Neural cell (in vitro differentiated cells): Measurements from ENCODE around the gene ACIN1. TPM values are rescaled to one million over a fixed set of nuclear protein-coding genes. Genes with fewer than 3 reads are reported as not detected.

Experiments used
- H2AFZ ChIP-seq: fragments of 200-600, 300-800 bp; sonication (generic), shearing (Covaris generic); 2 replicates; pipeline ENCODE4 v1.6.0; 2014; ENCODE audit warnings: low read depth, mild to moderate bottlenecking, antibody characterized with exemption, low read length, moderate library complexity
- H3F3A ChIP-seq: fragments of 200-600 bp; shearing (Covaris generic); 2 replicates; pipeline ENCODE4 v1.6.1; 2016; ENCODE audit warnings: mild to moderate bottlenecking, moderate library complexity, mixed read lengths, antibody characterized with exemption, low read length; ENCODE audit not compliant: insufficient read depth, poor library complexity, severe bottlenecking
- H3K27ac ChIP-seq: fragments of 200-600, 300-800 bp; sonication (generic), shearing (Covaris generic); 2 replicates; pipeline ENCODE4 v1.5.1; 2014; ENCODE audit warnings: mild to moderate bottlenecking, low read length, moderate library complexity
- H3K27me3 ChIP-seq: fragments of 300-800, 200-600 bp; sonication (generic), shearing (Covaris generic); 2 replicates; pipeline ENCODE4 v1.6.0; 2014; ENCODE audit warnings: mild to moderate bottlenecking, low read depth, low read length, moderate library complexity; ENCODE audit not compliant: insufficient read depth
- H3K36me3 ChIP-seq: fragments of 300-800, 200-600 bp; sonication (generic), shearing (Covaris generic); 2 replicates; pipeline ENCODE4 v1.5.1; 2014; ENCODE audit warnings: mild to moderate bottlenecking, antibody characterized with exemption, low read length, moderate library complexity; ENCODE audit not compliant: insufficient read depth
- H3K4me2 ChIP-seq: fragments of 300-800, 200-600 bp; sonication (generic), shearing (Covaris generic); 2 replicates; pipeline ENCODE4 v1.6.0; 2014; ENCODE audit warnings: mild to moderate bottlenecking, low read length
- H3K4me3 ChIP-seq: fragments of 300-800, 200-600 bp; sonication (generic), shearing (Covaris generic); 2 replicates; pipeline ENCODE4 v1.5.1; 2014; ENCODE audit warnings: mild to moderate bottlenecking, low read length, moderate library complexity
- H3K79me2 ChIP-seq: fragments of 200-600 bp; shearing (Covaris generic); replicated peaks from 2 replicates; pipeline ENCODE4 v1.6.0; 2014; ENCODE audit warnings: mild to moderate bottlenecking, low read length, moderate library complexity; ENCODE audit not compliant: insufficient read depth
- H3K9ac ChIP-seq: fragments of 300-800, 200-600 bp; sonication (generic), shearing (Covaris generic); 2 replicates; pipeline ENCODE4 v1.6.1; 2016; ENCODE audit warnings: mild to moderate bottlenecking, low read length, mixed read lengths
- H3K9me2 ChIP-seq: fragments of 200-600 bp; shearing (Covaris generic); 2 replicates; pipeline ENCODE4 v1.6.1; 2016; ENCODE audit warnings: mild to moderate bottlenecking, low read length, mixed read lengths; ENCODE audit not compliant: insufficient read depth
- H3K9me3 ChIP-seq: fragments of 200-600, 300-800 bp; sonication (generic), shearing (Covaris generic); 2 replicates; pipeline ENCODE4 v1.6.1; 2016; ENCODE audit warnings: mild to moderate bottlenecking, mixed run types, low read length, moderate library complexity, mixed read lengths
- H4K20me1 ChIP-seq: fragments of 200-600 bp; shearing (Covaris generic); 2 replicates; pipeline ENCODE4 v1.6.1; 2016; ENCODE audit warnings: mild to moderate bottlenecking, mixed run types; ENCODE audit not compliant: insufficient read depth
- EP300 ChIP-seq: fragments of 450-650 bp; conservative IDR thresholded peaks from 2 replicates; pipeline ENCODE4 v1.6.1; 2014; ENCODE audit warnings: antibody characterized with exemption, mild to moderate bottlenecking, moderate library complexity; ENCODE audit not compliant: poor library complexity, severe bottlenecking
- EZH2 ChIP-seq: fragments of 200-600, 300-800 bp; shearing (Covaris generic), sonication (generic); IDR thresholded peaks from 2 replicates; pipeline ENCODE4 v1.6.1; 2014; ENCODE audit warnings: antibody characterized with exemption, low read length, borderline replicate concordance, mild to moderate bottlenecking; ENCODE audit not compliant: insufficient read depth, poor library complexity, severe bottlenecking
- MXI1 ChIP-seq: fragments of 450-650 bp; conservative IDR thresholded peaks from 2 replicates; pipeline ENCODE4 v1.6.1; 2014; ENCODE audit warnings: antibody characterized with exemption, mild to moderate bottlenecking; ENCODE audit not compliant: poor library complexity, severe bottlenecking
- POLR2AphosphoS5 ChIP-seq: IDR thresholded peaks from 2 replicates; pipeline ENCODE4 v1.6.1; 2012
- RAD21 ChIP-seq: fragments of 450-650 bp; conservative IDR thresholded peaks from 2 replicates; pipeline ENCODE4 v1.6.1; 2014; ENCODE audit warnings: antibody characterized with exemption, mild to moderate bottlenecking, moderate library complexity
- SMC3 ChIP-seq: fragments of 450-650 bp; conservative IDR thresholded peaks from 2 replicates; pipeline ENCODE4 v1.6.1; 2014; ENCODE audit warnings: antibody characterized with exemption, mild to moderate bottlenecking, moderate library complexity; ENCODE audit not compliant: poor library complexity
- TAF1 ChIP-seq: IDR thresholded peaks from 2 replicates; pipeline ENCODE4 v1.6.1; 2012; ENCODE audit warnings: low read depth
- polyA plus RNA-seq: library from polyadenylated mRNA; depleted of rRNA; stranded (reverse); fragments of >200 nt; gene quantifications from 2 replicates; pipeline ENCODE4 v1.2.3, GENCODE V29; 2014
- TF ChIP-seq, protein P1 (sequence below): fragments of 450-650 bp; IDR thresholded peaks from 2 replicates; pipeline ENCODE4 v1.5.1; 2014; ENCODE audit warnings: antibody characterized with exemption, mild to moderate bottlenecking, moderate library complexity; ENCODE audit not compliant: poor library complexity, severe bottlenecking
- TF ChIP-seq, protein P2 (sequence below): IDR thresholded peaks from 2 replicates; pipeline ENCODE4 v1.6.1; 2012; ENCODE audit warnings: borderline replicate concordance

Gene ACIN1
- polyA plus RNA-seq, 1 donor from 2014 or later, result 143 TPM

DNA sequence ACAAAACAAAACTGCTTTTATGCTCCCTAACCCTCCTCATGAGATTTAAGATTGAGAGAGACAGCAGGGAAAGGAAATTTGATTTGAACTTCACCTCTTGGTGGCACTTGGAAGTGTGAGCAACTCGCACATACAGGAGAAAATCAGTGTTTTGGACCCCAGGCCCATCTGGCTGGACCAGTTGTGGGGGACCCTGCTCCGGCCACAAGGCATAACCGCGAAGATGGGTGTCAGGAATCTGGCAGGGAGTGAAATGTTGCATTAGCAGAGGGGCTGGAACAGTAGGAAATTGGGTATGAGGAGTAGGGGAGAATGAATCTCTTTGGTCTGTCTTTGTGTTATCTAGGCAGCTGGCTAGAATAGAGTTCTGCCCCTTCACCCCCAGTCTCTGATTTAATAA lies 8.6 kb upstream of the ACIN1 start:
- H3K9me2 ChIP-seq, result no peaks in the 10 kb centered on the region
- H3K79me2 ChIP-seq, result no peaks in the 10 kb centered on the region
- H3K36me3 ChIP-seq, result no peaks in the 10 kb centered on the region
- H4K20me1 ChIP-seq, result no peaks in the 10 kb centered on the region
- H3K4me2 ChIP-seq, result no peak overlapping the region
- no peaks in the 10 kb centered on the region for H3K27me3 ChIP-seq
- no peaks in the 10 kb centered on the region for H3K9me3 ChIP-seq
- H2AFZ ChIP-seq, result no peak overlapping the region
- no peak overlapping the region for H3K9ac ChIP-seq
- H3F3A ChIP-seq, result no peaks in the 10 kb centered on the region
- TF ChIP-seq SMC3 (no peak), EZH2 (no peak), RAD21 (no peak), EP300 (no peak), MXI1 (no peak)
- TF ChIP-seq, protein P1, sequence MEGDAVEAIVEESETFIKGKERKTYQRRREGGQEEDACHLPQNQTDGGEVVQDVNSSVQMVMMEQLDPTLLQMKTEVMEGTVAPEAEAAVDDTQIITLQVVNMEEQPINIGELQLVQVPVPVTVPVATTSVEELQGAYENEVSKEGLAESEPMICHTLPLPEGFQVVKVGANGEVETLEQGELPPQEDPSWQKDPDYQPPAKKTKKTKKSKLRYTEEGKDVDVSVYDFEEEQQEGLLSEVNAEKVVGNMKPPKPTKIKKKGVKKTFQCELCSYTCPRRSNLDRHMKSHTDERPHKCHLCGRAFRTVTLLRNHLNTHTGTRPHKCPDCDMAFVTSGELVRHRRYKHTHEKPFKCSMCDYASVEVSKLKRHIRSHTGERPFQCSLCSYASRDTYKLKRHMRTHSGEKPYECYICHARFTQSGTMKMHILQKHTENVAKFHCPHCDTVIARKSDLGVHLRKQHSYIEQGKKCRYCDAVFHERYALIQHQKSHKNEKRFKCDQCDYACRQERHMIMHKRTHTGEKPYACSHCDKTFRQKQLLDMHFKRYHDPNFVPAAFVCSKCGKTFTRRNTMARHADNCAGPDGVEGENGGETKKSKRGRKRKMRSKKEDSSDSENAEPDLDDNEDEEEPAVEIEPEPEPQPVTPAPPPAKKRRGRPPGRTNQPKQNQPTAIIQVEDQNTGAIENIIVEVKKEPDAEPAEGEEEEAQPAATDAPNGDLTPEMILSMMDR, result no peak
- H3K27ac ChIP-seq, result no peak overlapping the region
- no peak overlapping the region for H3K4me3 ChIP-seq

DNA sequence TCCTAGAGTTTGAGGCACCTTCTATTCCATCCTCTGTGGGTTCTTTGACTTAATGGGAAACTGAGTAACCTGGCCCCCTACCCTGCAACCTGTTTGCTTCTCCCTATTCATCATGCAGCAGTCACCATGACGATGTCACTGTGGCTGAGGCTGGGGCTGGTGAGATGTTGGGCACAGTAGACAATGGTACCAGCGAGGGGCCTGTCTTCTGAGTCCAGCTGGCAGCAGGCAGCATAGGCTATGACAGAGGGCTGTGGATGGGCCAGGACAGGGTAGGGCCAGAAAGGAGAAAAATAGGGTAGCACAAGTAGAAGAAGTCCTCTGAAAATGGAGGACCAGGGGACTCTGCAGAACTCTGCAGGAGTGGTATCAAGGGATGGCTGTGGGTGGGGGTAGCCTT lies 7.9 kb upstream of the ACIN1 start:
- TF ChIP-seq TAF1 (no peak), RAD21 (no peak), EZH2 (no peak), EP300 (no peak), SMC3 (no peak), MXI1 (no peak), POLR2AphosphoS5 (no peak)
- TF ChIP-seq, protein P1, result no peak
- TF ChIP-seq, protein P2, sequence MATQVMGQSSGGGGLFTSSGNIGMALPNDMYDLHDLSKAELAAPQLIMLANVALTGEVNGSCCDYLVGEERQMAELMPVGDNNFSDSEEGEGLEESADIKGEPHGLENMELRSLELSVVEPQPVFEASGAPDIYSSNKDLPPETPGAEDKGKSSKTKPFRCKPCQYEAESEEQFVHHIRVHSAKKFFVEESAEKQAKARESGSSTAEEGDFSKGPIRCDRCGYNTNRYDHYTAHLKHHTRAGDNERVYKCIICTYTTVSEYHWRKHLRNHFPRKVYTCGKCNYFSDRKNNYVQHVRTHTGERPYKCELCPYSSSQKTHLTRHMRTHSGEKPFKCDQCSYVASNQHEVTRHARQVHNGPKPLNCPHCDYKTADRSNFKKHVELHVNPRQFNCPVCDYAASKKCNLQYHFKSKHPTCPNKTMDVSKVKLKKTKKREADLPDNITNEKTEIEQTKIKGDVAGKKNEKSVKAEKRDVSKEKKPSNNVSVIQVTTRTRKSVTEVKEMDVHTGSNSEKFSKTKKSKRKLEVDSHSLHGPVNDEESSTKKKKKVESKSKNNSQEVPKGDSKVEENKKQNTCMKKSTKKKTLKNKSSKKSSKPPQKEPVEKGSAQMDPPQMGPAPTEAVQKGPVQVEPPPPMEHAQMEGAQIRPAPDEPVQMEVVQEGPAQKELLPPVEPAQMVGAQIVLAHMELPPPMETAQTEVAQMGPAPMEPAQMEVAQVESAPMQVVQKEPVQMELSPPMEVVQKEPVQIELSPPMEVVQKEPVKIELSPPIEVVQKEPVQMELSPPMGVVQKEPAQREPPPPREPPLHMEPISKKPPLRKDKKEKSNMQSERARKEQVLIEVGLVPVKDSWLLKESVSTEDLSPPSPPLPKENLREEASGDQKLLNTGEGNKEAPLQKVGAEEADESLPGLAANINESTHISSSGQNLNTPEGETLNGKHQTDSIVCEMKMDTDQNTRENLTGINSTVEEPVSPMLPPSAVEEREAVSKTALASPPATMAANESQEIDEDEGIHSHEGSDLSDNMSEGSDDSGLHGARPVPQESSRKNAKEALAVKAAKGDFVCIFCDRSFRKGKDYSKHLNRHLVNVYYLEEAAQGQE, result no peak
- H3K4me2 ChIP-seq, result no peak overlapping the region

More for the DNA sequence above, 7.9 kb upstream of the ACIN1 start:
- H3K79me2 ChIP-seq, result no peaks in the 10 kb centered on the region
- H3K9ac ChIP-seq, result no peak overlapping the region
- no peaks in the 10 kb centered on the region for H4K20me1 ChIP-seq
- H3K27me3 ChIP-seq, result no peaks in the 10 kb centered on the region
- no peaks in the 10 kb centered on the region for H3K36me3 ChIP-seq
- no peaks in the 10 kb centered on the region for H3F3A ChIP-seq
- no peaks in the 10 kb centered on the region for H3K9me3 ChIP-seq
- no peak overlapping the region for H3K4me3 ChIP-seq
- H3K9me2 ChIP-seq, result no peaks in the 10 kb centered on the region
- no peak overlapping the region for H2AFZ ChIP-seq
- no peak overlapping the region for H3K27ac ChIP-seq
